Subcutaneous preadipocyte (primary cell): ENCODE data around the gene PIMREG. TPM values are rescaled to one million over a fixed set of nuclear protein-coding genes. Genes with fewer than 3 reads are reported as not detected.

Experiments used
- total RNA-seq: library from RNA; depleted of rRNA; stranded (reverse); fragments of >200 nt; gene quantifications from 2 replicates; pipeline ENCODE4 v1.2.3, GENCODE V29; 2012

Gene PIMREG
- total RNA-seq, result 21.7 and 22.0 TPM in 2 replicates

DNA sequence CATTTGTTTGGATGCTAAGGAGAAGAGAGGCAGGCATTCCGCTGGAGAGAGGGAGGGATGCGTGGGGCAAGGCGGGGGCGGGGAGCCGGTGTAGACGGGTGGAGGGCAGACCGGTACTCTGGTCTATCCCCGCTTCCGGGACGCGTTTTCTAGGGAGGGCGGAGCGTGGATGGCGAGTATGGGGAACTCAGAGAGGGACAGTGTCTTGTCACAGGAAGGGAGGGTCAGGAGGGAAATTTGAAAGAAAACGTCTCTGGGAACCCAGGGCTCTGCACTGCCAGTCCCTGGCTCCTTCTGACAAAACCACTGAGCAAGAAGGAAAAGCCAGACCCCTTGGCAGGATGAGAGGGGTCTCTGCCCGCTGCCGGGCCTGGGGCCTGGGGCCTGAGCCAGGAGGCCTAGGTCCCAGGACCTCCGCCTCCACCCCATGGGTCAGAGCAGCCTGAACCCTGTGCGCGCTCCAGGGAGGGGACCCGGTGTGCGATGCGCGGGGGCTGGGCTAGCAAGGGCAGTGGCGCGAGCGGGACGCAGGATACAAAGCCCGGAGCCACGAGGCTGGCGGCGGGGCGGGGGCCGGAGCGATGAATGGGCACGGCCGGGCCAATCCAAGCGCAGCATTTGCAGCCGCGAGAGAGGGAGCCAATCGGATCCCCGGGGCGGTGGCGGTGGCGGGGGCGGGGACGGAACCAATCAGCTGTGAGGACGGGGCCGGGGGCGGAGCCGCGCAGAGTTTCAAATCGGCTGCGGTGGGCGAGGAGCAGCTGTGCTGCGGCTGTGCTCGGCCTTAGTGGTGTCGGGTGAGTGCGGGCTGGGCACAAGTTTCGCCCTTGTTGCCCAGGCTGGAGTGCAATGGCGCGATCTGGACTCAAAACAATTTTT, at the start of gene PIMREG:
Gene PIMREG (plus strand): TSS at position 764 of the 879 bp plus-strand sequence. CDS start 656 bp downstream, outside the sequence.

DNA sequence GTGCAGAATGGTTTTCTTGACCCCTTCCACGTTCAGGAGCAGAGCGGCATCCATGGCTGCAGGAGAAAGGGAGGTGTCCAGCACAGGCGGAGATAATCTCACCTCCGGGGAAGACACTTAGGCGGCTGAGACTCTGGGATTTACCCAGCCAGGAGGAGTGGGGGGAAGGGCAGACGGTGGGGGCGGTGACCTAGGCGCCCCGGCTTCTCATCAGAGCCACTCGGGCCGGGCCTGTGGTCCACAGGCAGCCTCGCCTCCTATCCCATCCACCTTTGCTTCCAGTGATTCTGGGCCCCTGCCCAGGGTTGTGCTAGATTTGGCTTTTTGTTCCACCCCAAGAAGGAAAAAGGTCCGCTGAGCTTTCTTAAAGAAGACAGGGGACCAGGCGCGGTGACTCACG, 9.2 kb upstream of the PIMREG start, which contains the start of gene AIPL1:
Gene AIPL1 (minus strand): TSS at position 71 of the 400 bp plus-strand sequence. CDS start 17 bp downstream, at position 54.

Other genes starting within 250 kb of the PIMREG start
- gene AIPL1, start 9.3 kb upstream of the PIMREG start, total RNA-seq, result not detected in 2 replicates
- gene PITPNM3, start 112.1 kb downstream of the PIMREG start, total RNA-seq, result 0.37 and 0.78 TPM in 2 replicates
- gene KIAA0753, start 196.3 kb downstream of the PIMREG start, total RNA-seq, result 19.8 and 20.3 TPM in 2 replicates
- 75.7 and 109 TPM in 2 replicates for gene TXNDC17, start 196.6 kb downstream of the PIMREG start, total RNA-seq
- 6.6 and 9.8 TPM in 2 replicates for gene MED31, start 207.2 kb downstream of the PIMREG start, total RNA-seq
- gene C17orf100, start 207.3 kb downstream of the PIMREG start, total RNA-seq, result 0.37 and 0.39 TPM in 2 replicates